ENCODE data around the gene ZFAND2B. TPM values are rescaled to one million over a fixed set of nuclear protein-coding genes. Genes with fewer than 3 reads are reported as not detected.
A peak's percentile ranks its signal among the peaks of the same experiment; 100 is the strongest.

ZFAND2B gene
- total and polyA plus RNA-seq, 10 donors, result 39.4 to 77.7 (median 52.4) TPM

GRCh38 chr2:219207884-219208740 lies 1.5 kb downstream of the ZFAND2B start:
- WGBS, 5 donors, result 63 to 78% (median 66%) methylated on average over 16 to 17 of the region's 17 CpGs
- Histone ChIP-seq H3K4me3 (peak overlapping the region in 4 of 8 donors; percentile 51 to 84 (median 59)), H3K27ac (peak overlapping the region; percentile 93 to 98 (median 97)), H3K27me3 (replicated peaks in 1 of 7) (no peaks in the 10 kb centered on the region), H3K9me3 (no peaks in the 10 kb centered on the region), H3K4me1 (peaks cover 7 to 66% (median 35%) of the 10 kb centered on the region in 6 donors), H3K36me3 (peaks cover 0 to 50% (median 15%) of the 10 kb centered on the region in 6 donors)
- TF ChIP-seq, protein P1, sequence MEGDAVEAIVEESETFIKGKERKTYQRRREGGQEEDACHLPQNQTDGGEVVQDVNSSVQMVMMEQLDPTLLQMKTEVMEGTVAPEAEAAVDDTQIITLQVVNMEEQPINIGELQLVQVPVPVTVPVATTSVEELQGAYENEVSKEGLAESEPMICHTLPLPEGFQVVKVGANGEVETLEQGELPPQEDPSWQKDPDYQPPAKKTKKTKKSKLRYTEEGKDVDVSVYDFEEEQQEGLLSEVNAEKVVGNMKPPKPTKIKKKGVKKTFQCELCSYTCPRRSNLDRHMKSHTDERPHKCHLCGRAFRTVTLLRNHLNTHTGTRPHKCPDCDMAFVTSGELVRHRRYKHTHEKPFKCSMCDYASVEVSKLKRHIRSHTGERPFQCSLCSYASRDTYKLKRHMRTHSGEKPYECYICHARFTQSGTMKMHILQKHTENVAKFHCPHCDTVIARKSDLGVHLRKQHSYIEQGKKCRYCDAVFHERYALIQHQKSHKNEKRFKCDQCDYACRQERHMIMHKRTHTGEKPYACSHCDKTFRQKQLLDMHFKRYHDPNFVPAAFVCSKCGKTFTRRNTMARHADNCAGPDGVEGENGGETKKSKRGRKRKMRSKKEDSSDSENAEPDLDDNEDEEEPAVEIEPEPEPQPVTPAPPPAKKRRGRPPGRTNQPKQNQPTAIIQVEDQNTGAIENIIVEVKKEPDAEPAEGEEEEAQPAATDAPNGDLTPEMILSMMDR (IDR thresholded peaks at IDR 0.05 in 8 of 11, conservative IDR thresholded peaks at IDR 0.05 in 3 of 11), result no peak
- TF ChIP-seq POLR2A (IDR thresholded peaks at IDR 0.05), result no peak
- TF ChIP-seq POLR2AphosphoS5 (IDR thresholded peaks at IDR 0.05), result no peak
- intact Hi-C loops (cut with DNase I; ENCODE audit: low total_unique reads), result loop anchor here (5.0 kb wide), 1 partner anchor 36 kb away; the partner anchor contains the start of gene SLC23A3
- DNase-seq, result peak; percentile 71

- intact Hi-C loops (cut with DNase I; ENCODE audit: low total_unique reads), result loop anchor here (5.0 kb wide), 1 partner anchor 37 kb away; the partner anchor contains the start of gene SLC23A3
- Histone ChIP-seq H3K9me3 (no peaks in the 10 kb centered on the region), H3K4me1 (peaks cover 7 to 72% (median 35%) of the 10 kb centered on the region in 6 donors), H3K27me3 (replicated peaks in 1 of 7) (no peaks in the 10 kb centered on the region), H3K27ac (peak overlapping the region in 3 of 8 donors; percentile 8 to 96 (median 69)), H3K4me3 (no peak overlapping the region), H3K36me3 (peaks cover 0 to 64% (median 15%) of the 10 kb centered on the region in 6 donors)
- peak; percentile 76 for DNase-seq
- WGBS, 5 donors, result 44 to 66% (median 50%) methylated on average over 18 of the region's 18 CpGs
- peak in 1 of 3 donors; percentile 44 for TF ChIP-seq POLR2AphosphoS5 (IDR thresholded peaks at IDR 0.05)
- TF ChIP-seq POLR2A (IDR thresholded peaks at IDR 0.05), result no peak
- TF ChIP-seq, protein P1 (IDR thresholded peaks at IDR 0.05 in 8 of 11, conservative IDR thresholded peaks at IDR 0.05 in 3 of 11), result no peak
Observed at GRCh38 chr2:219209236-219210195, 2.9 kb downstream of the ZFAND2B start.

GRCh38 chr2:219210196-219210885 lies 3.8 kb downstream of the ZFAND2B start:
- Histone ChIP-seq H3K4me3 (no peak overlapping the region), H3K27me3 (replicated peaks in 1 of 7) (no peaks in the 10 kb centered on the region), H3K9me3 (no peaks in the 10 kb centered on the region), H3K27ac (peak overlapping the region in 3 of 8 donors; percentile 67 to 96 (median 69)), H3K36me3 (peaks cover 0 to 72% (median 15%) of the 10 kb centered on the region in 6 donors), H3K4me1 (peaks cover 7 to 72% (median 35%) of the 10 kb centered on the region in 6 donors)
- DNase-seq, result peak; percentile 67
- 90 to 96% (median 94%) methylated on average over 24 of the region's 24 CpGs for WGBS, 5 donors
- TF ChIP-seq POLR2A (IDR thresholded peaks at IDR 0.05) (no peak), POLR2AphosphoS5 (IDR thresholded peaks at IDR 0.05) (peak in 1 of 3 donors; percentile 50)
- intact Hi-C loops (cut with DNase I; ENCODE audit: low total_unique reads), result no loop called here

Data from spleen (tissue), 11 donors.